ENCODE results near the gene LCN6.

GRCh38 chr9:136714096-136714892 is 34.0 kb downstream of the LCN6 start:
- TF ChIP-seq POLR2AphosphoS5 (IDR thresholded peaks at IDR 0.05) = peak; percentile 65 to 85
- TF ChIP-seq CTCF (IDR thresholded peaks at IDR 0.05) = no peak
- TF ChIP-seq EP300 (IDR thresholded peaks at IDR 0.05) = peak in 2 of 4 donors; percentile 78 to 92

Measured in upper lobe of left lung (tissue), 4 donors.